Measurements from ENCODE around the gene TMEM220.

DNA sequence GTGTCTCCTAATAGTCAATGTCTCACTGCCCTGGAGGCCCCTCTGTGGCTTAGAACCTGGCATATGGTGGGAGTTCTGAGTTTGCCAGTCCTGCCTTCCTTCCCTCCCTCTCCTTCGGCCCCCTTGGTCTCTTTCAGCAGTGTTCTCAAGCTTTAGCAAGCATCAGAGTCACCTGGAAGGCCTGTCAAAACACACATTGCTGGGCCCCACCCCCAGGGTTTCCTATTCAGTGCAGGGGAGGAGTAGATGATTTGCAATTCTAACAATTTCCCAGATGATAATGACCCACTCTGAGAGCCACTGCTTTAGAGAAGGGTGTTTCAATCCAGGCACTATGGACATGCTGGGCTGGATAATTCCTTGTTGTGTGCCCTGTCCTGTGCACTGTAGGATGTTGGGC is 26.4 kb upstream of the TMEM220 start:
- TF ChIP-seq, protein P1, sequence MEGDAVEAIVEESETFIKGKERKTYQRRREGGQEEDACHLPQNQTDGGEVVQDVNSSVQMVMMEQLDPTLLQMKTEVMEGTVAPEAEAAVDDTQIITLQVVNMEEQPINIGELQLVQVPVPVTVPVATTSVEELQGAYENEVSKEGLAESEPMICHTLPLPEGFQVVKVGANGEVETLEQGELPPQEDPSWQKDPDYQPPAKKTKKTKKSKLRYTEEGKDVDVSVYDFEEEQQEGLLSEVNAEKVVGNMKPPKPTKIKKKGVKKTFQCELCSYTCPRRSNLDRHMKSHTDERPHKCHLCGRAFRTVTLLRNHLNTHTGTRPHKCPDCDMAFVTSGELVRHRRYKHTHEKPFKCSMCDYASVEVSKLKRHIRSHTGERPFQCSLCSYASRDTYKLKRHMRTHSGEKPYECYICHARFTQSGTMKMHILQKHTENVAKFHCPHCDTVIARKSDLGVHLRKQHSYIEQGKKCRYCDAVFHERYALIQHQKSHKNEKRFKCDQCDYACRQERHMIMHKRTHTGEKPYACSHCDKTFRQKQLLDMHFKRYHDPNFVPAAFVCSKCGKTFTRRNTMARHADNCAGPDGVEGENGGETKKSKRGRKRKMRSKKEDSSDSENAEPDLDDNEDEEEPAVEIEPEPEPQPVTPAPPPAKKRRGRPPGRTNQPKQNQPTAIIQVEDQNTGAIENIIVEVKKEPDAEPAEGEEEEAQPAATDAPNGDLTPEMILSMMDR (IDR thresholded peaks at IDR 0.05; ENCODE audit: low read depth, low read length, poor library complexity, severe bottlenecking) = no peak
- TF ChIP-seq EZH2phosphoT487 (IDR thresholded peaks at IDR 0.05; ENCODE audit: borderline replicate concordance, low read length) = no peak

All from DOHH2 (cell line).